GM12873 (cell line): ENCODE results near the gene MYLK.

ENCODE experiments used
- CTCF ChIP-seq: IDR thresholded peaks from 2 replicates; pipeline ENCODE4 v1.5.1; 2012; ENCODE audit warnings: low read depth, mild to moderate bottlenecking, moderate library complexity, low read length, control low read depth; ENCODE audit not compliant: insufficient read depth; ENCODE audit errors: missing control alignments

Gene MYLK

DNA sequence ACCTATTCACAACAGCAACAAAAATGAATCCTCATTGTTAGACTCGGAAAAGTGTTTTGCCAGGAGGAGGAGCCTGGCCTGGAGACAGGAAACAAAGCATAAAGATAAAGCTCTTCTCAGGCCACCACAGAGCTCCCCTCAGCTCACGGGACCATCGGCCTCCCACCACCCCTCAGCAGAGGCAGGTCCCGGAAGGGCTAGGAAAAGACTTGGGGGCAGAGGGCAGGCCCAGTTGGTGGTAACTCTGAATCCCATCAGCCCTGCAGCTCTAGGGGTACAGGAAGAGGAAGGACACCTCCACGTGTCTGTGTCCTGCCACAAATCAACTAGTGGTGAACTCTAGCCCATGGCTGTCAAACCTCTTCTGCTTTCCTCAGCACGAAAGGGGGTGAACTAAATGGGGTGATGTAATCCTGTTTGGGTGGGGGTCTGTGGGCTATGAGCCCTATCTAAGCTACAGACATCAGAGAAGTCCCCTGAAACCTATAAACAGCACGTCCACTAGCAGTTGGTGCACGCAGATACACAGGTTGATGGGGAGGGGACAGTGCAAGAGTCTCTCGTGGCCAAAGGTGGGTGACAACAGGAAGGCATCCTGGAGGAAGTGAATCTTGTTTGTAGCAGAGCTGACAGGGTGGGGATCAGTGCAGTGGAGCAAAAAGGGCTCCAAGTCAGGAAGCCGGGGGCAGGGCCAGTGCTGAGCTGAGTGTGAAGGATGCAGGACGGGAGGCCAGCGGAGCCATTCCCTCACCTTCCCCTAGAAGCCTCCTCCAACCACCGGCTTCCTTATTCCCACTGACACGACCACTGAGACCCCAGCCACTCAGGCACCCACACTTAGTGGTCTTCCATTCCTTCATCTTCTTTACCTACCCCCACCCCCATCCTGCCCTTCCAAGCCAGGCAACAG, 188.1 kb downstream of the MYLK start:
- no peak for TF ChIP-seq CTCF

DNA sequence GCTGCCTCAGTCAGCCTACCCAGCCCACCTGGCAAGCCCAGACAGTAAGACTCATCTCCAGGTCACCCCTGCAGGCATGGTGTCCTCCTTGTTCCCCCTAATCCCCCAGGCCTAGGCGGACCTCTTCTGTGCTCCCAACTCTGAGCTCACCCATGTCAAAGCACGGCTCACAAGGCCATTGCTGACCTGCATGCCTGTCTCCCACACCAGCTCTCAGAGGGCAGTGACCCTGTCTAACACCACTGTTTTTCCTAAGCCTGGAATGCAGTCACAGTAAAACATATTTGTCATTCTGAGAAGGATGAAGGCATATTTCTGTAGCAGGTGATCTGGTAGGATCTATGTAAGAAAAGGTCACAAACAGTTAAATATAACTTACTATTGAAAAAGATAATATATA, 189.0 kb downstream of the MYLK start:
- TF ChIP-seq CTCF = no peak

DNA sequence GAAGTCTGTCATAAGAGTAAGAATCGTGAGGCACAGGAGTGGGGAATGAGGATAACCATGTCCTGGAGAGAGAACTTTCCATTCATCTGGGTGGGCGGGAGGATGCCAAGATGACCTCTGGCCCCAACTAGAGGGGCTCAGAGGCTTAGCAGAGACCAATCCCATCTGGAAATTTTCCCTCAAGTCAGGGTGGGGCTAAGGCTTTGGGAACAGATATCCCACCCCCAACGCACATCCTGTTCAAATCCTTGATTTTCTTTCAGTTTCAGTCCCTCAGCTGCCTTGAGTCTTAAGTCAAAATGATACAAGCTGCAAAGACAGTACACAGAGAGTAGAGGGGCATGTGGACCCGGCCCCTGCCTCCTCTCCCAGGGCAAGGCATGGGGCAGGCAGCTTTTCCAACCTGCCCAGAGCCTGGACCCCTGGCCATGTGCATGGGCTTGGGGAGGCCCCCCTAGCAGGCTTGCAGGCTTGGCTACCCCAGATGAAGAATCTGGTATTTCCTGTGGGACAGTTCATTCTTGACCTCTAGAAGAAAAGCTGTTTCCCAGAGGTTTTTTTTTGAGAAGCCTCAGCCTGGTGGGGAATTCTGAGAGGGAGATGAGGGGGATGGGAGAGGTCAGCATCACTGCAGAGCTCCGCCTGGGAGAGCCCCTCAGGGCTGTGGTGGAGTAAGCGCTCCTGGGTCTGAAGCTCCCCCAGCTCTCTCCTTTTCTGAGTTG, 189.6 kb downstream of the MYLK start:
- no peak for TF ChIP-seq CTCF

- no peak for TF ChIP-seq CTCF
Observed at GRCh38 chr3:123693584-123694190, 190.4 kb downstream of the MYLK start.

DNA sequence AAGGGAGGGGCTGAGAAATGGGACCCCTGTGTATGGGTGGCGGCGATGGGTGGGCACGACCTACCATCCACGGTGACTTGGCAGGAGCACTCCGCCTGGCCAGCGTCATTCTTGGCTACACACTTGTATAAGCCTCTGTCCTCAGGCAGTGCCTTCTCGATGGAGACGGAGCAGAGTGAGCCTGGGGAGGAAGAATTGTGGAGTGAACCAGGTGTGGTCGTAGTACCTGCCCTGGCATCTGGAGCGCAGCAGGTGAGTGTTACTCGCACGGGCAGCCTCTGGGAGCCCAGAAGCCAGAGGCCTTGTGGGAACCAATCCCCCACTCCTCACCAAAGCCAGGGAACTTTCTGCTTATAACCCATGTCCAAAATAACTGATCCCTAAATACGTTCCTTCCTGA, 191.5 kb downstream of the MYLK start:
- TF ChIP-seq CTCF = no peak

- TF ChIP-seq CTCF = no peak
Observed at GRCh38 chr3:123692041-123692440, 192.1 kb downstream of the MYLK start.

- no peak for TF ChIP-seq CTCF
Observed at GRCh38 chr3:123689831-123690230, 194.3 kb downstream of the MYLK start.
